IPS DF 6.9 (cell line): Measurements from ENCODE around the gene SYNDIG1L.

Source experiments
- DNase-seq: peaks from one replicate; pipeline ENCODE4 v3.0.0-alpha.2; 2013; ENCODE audit warnings: low read depth, low spot score
- H3K27ac ChIP-seq: one replicate; pipeline ENCODE4 v1.5.1; 2013; ENCODE audit warnings: low read length, control low read depth
- H3K27me3 ChIP-seq: 2 replicates; pipeline ENCODE4 v1.6.1; 2013; ENCODE audit warnings: mild to moderate bottlenecking, low read length; ENCODE audit not compliant: control insufficient read depth, insufficient read depth
- H3K36me3 ChIP-seq: 2 replicates; pipeline ENCODE4 v1.6.1; 2013; ENCODE audit warnings: low read length; ENCODE audit not compliant: control insufficient read depth, insufficient read depth
- H3K4me1 ChIP-seq: 2 replicates; pipeline ENCODE4 v1.6.1; 2013; ENCODE audit warnings: low read length; ENCODE audit not compliant: control insufficient read depth, insufficient read depth
- H3K4me3 ChIP-seq: 2 replicates; pipeline ENCODE4 v1.5.1; 2013; ENCODE audit warnings: mild to moderate bottlenecking, low read length
- H3K9me3 ChIP-seq: 2 replicates; pipeline ENCODE4 v1.6.1; 2013; ENCODE audit warnings: low read length, inconsistent platforms; ENCODE audit not compliant: control insufficient read depth, insufficient read depth
- WGBS: extraction: QIAGEN DNeasy Blood & Tissue Kit; methylation state at CpG from one replicate; pipeline ENCODE4 v1.1.7; 2013; ENCODE audit warnings: mixed read lengths, missing lambda C conversion rate; ENCODE audit not compliant: insufficient read length, insufficient coverage; 5-methylcytosine and 5-hydroxymethylcytosine counted together

The SYNDIG1L gene

DNA sequence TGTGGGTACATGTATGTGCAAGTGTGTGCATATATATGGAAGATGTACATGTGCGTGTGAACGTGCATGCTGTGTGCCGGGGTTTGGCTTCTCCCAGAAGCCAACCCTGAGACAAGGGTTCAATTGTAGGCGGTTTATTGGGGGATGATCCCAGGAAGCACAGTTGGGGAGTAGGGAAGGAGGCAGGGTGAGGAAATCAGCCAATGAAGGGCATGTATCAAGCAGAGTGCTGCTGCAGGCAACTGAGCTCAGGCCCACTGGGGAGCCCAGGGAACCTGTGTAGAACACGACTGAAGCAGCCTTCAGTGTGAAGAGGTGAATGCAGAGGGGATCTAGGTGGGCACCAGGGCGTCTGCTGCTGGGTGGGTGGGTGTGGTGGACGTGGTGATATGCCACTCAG, 21.6 kb downstream of the SYNDIG1L start:
- no peak for DNase-seq
- no peaks in the 10 kb centered on the region for H3K9me3 ChIP-seq
- no peak overlapping the region for H3K27ac ChIP-seq
- H3K4me1 ChIP-seq: peaks cover 8% of the 10 kb centered on the region
- no peaks in the 10 kb centered on the region for H3K27me3 ChIP-seq
- H3K4me3 ChIP-seq: no peak overlapping the region
- H3K36me3 ChIP-seq: no peaks in the 10 kb centered on the region
- WGBS: no CpG with 5 or more reads among the region's 7 CpGs

DNA sequence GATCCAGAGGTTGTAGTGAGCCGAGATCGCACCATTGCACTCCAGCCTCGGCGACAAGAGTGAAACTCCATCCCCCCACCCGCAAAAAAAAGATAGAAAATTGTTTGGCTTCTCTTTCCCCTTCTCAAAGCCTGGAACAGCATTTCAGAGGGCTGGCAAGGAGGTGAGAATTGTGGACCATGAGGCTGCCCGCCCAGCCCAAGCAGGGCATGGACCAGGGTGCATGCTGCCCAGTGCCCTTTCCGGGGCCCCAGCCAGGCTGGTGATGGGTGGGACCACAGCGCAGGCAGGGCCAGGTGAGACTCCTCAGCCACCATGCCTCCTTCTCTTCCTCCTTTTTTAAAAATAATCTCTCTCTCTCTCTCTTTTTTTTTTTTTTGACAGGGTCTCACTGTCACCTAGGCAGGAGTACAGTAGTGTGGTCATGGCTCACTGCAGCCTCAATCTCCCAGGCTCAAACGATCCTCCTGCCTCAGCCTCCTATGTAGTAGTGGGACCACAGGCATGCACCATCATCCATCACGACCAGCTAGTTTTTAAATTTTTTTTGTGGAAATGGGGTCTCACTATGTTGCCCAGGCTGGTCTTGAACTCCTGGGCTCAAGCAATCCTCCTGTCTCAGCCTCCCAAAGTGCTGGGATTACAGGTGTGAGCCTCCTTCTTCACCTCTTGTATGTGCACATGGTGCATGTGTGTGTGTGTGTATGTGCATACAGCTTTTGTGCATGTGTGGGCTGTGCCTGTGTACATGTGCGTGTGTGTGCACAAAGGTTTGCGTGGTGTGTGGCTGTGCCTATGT, 22.2 kb downstream of the SYNDIG1L start:
- H3K27me3 ChIP-seq: no peaks in the 10 kb centered on the region
- no peaks in the 10 kb centered on the region for H3K9me3 ChIP-seq
- H3K4me3 ChIP-seq: no peak overlapping the region
- no peaks in the 10 kb centered on the region for H3K36me3 ChIP-seq
- peaks cover 8% of the 10 kb centered on the region for H3K4me1 ChIP-seq
- no peak for DNase-seq
- no peak overlapping the region for H3K27ac ChIP-seq
- no CpG with 5 or more reads among the region's 12 CpGs for WGBS

DNA sequence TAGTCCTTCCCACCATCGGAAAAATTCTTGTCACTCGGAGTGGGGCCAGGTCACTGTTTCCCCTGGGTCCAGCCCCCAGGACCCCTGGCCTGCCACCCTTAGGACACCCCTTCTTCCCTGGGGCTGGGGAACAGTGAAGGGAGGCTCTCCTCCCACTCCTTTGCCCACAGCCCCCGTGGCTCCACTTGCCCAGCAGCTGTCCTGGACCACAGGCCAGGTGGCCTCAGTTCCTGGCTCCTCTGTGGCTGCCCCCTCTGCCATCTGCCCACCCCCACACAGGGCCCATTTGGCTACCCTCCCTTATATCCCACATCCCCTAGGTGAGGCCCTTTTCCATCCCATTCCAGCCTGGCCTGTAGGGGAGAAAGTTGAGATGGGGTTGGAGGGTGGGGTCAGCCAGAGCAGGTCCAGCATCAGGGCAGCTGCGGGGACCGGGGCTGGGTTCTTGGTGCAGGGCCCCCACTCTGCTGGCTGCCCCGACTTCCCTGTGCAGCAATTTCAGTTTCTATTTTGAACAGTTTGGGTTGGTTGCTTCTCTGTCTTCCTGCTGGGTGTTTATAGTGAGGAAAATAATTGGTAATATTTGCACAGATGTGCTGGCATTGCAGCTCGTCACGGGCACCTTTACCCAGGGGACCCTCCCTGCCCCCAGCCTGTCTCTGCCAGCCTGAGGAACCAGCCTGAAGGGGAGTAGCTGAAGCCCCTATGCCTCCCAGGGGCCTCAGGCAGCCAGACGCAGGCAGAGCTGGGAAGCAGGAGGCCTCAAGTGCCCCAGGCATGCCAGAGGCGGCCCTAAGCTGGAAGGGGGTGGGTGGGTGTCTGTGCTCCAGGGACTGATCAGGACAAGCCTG, 23.4 kb downstream of the SYNDIG1L start:
- no peak overlapping the region for H3K4me3 ChIP-seq
- no peak overlapping the region for H3K27ac ChIP-seq
- H3K4me1 ChIP-seq: peaks cover 8% of the 10 kb centered on the region
- H3K27me3 ChIP-seq: no peaks in the 10 kb centered on the region
- no peaks in the 10 kb centered on the region for H3K9me3 ChIP-seq
- DNase-seq: no peak
- no peaks in the 10 kb centered on the region for H3K36me3 ChIP-seq
- WGBS: no CpG with 5 or more reads among the region's 10 CpGs

DNA sequence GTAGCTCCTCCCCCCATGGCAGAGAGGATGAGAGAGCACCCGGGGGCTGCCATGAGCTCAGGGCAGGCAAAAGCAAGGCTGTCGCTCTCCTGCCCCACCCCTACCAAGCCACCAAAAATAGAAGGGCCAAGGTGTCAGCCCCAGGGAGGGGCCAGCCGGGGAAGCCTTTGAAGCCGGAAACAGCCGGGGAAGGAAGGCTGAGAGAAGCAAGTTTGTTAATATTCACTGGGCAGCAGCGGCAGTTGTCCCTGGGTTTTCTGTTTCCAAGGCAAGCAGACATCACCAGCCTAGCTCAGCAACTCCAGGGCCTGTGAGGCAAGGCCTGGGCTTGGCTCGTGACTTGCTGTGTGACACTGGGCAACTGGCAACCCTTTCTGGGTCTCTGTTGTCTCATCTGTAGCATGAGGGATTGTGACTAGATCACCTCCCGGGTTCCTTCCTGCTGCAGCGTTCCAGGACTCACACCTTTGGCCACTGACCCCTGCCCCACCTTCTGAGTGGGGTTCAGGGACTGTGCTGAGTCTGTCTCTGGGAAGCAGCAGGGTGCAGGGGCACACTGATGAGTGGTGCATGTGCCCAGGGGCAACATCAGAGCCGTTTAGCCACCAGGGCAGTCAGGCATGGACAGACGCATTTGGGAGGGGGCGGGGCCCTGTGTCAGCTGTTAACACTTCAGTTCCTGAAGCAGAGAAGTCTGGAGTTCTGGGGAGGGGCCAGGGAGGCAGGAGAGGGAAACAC, 24.3 kb downstream of the SYNDIG1L start:
- DNase-seq: no peak
- no CpG with 5 or more reads among the region's 12 CpGs for WGBS
- Histone ChIP-seq H3K27ac (no peak overlapping the region), H3K27me3 (no peaks in the 10 kb centered on the region), H3K36me3 (no peaks in the 10 kb centered on the region), H3K4me3 (no peak overlapping the region; the same call in 1 of the 2 replicates), H3K4me1 (peaks cover 9% of the 10 kb centered on the region), H3K9me3 (no peaks in the 10 kb centered on the region)

DNA sequence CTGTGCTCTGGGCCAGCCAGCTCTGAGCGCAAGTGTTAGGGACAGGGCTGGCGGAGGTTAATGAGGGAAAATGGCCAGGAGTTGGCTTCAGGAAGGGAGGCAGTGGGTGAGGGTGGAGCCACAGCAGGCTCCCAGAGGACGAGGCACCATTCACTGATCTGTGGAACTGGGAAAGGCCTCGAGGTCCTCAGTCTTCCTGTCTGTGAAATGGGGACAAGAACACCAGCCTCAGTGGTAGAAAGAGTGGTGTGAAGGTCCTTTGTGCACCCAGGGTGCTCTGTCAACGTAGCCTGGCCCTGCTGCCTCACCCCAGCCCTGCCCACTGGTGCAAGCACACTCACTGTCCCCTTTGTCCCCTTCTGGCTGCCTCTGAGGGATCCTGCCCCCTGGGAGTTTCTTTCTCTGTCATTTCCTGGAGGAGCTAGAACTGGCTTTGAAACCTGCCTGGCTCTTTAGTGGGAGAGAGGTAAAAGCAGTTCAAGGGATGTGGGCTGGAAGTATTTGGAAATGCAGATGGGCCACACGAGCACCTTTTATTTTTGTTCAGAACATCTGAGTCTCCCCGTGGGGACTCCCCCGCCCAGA, 25.0 kb downstream of the SYNDIG1L start:
- H3K27ac ChIP-seq: no peak overlapping the region
- WGBS: no CpG with 5 or more reads among the region's 8 CpGs
- H3K4me1 ChIP-seq: peaks cover 9% of the 10 kb centered on the region
- DNase-seq: no peak
- no peaks in the 10 kb centered on the region for H3K27me3 ChIP-seq
- no peak overlapping the region for H3K4me3 ChIP-seq
- no peaks in the 10 kb centered on the region for H3K36me3 ChIP-seq
- H3K9me3 ChIP-seq: no peaks in the 10 kb centered on the region

DNA sequence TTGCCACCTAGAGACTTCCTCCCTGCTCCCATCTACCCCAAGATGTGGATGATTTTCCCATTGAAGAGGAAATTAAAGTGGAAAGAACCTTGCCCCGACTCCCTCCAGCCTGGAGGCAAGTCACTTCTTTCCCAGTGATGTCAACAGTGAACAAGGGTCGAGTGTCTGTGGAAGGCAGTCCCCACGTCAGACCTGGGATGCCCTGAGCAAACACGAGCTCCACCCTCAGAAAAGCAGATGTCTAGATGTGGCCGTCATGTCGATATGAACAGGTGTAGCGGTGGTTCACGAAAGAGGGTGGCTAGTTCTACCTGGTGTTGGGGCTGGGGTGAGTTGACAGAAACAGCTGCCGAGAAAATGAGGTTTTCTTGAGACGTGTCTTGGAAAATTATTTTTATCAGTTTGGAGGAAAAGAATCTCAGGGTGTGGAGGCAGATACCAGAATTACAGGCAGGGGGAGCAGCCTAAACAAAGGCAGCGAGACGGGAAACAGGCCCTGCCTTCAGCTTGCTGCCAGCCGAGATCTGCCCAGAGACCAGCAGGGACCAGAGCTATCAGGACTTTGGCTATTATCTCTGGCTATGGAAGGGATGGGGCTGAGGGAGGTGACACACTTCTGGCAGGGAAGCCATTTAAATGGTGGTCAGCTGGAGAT, 25.9 kb downstream of the SYNDIG1L start:
- WGBS: no CpG with 5 or more reads among the region's 13 CpGs
- Histone ChIP-seq H3K27me3 (no peaks in the 10 kb centered on the region), H3K9me3 (no peaks in the 10 kb centered on the region), H3K27ac (no peak overlapping the region), H3K36me3 (no peaks in the 10 kb centered on the region), H3K4me1 (peaks cover 9% of the 10 kb centered on the region), H3K4me3 (no peak overlapping the region)
- peak; percentile 41 for DNase-seq

DNA sequence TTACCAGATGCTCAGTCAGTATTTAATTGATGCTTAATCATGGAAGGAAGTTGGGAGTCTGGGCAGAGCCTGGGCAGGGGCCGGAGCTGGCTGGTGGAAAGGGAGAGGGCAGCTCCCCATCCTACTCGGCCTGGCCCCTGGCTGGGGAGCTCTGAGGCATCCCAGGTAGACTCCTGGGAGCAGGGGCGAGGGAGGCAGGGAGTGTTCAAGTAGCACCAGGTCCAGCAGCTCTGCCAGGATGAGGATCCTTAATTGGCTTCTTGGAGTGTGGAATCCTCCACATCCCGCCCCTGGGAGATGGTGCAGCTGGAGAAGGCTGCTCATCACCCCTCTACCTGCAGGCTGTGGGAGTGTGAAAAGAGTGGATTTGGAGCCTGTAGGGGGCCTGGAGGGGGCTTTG, 30.9 kb downstream of the SYNDIG1L start:
- WGBS: no CpG with 5 or more reads among the region's 4 CpGs
- DNase-seq: no peak
- Histone ChIP-seq H3K27me3 (no peaks in the 10 kb centered on the region), H3K4me3 (no peak overlapping the region), H3K4me1 (0 out of 2 replicates have a peak, but pooled peaks cover 1% of the 10 kb centered on the region), H3K9me3 (no peaks in the 10 kb centered on the region), H3K27ac (no peak overlapping the region), H3K36me3 (no peaks in the 10 kb centered on the region)

DNA sequence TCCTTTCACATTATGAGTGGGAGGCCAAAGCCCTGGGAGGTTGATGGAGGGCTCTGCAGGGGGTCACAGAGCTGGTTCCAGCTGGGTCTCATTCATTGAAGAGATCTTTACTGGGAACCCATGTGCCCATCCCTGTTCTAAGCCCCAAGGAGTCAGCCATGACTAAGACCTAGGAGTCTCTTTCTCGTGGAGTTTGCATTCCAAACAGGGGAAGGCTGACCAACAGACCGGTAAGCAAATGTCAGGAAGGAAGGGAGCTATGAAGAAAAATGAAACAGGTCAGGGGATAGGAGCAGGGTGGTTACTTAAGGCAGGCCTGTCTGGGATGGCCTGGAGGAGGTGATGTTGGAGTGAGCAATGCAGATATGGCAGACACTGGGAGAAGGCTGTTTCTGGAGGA, 31.5 kb downstream of the SYNDIG1L start:
- WGBS: no CpG with 5 or more reads among the region's 2 CpGs
- DNase-seq: no peak
- Histone ChIP-seq H3K27me3 (no peaks in the 10 kb centered on the region), H3K27ac (no peak overlapping the region), H3K36me3 (no peaks in the 10 kb centered on the region), H3K4me1 (0 out of 2 replicates have a peak, but pooled peaks cover 1% of the 10 kb centered on the region), H3K4me3 (no peak overlapping the region), H3K9me3 (no peaks in the 10 kb centered on the region)

DNA sequence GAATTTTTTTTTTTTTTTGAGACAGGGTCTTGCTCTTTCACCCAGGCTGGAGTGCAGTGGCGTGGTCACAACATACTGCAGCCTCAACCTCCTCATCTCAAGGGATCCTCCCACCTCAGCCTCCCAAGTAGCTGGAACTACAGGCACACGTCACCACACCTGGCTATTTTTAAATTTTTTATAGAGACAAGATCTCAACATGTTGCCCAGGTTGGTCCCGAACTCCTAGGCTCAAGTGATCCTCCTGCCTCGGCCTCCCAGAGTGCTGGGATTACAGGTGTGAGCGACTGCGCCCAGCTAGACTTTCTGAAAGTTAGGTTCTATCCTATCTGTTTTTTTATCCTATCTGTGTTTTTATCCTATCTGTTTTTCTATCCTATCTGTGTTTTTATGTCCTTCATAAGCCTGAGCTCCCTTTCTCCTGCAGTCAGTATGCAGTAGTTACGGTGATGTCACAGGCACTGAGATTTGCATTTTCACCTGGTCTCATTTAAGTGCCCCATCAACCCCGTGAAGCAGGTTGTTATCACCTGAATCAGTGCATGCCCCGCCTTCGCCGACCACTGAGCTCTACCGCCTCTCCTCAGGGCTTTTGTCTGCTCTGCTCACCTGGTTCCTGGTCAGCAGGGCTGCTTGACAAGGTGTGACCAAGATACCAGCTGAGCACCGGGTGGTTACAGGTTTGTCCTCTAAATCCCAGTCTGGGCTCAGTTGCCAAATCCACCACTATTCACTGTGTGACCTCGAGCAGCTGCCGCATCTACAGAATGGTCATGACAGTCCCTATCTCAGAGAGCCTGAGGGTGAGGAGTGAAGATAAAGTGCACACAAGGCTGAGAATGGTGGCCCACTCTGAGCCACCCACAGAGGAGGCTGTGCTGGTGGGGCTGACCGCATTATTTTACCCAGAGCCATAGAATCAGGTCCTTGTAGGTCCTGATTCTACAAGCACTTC, 33.1 kb downstream of the SYNDIG1L start:
- no CpG with 5 or more reads among the region's 16 CpGs for WGBS
- Histone ChIP-seq H3K27ac (no peak overlapping the region), H3K9me3 (no peaks in the 10 kb centered on the region), H3K4me1 (0 out of 2 replicates have a peak, but pooled peaks cover 1% of the 10 kb centered on the region), H3K27me3 (no peaks in the 10 kb centered on the region), H3K36me3 (no peaks in the 10 kb centered on the region), H3K4me3 (no peak overlapping the region)
- DNase-seq: no peak
